H1 (cell line): ENCODE data around the gene AZI2. TPM values are rescaled to one million over a fixed set of nuclear protein-coding genes. Genes with fewer than 3 reads are reported as not detected.

Source experiments
- ASH2L ChIP-seq: fragments of 200-600, 300-600 bp; sonication (generic); IDR thresholded peaks from one replicate; pipeline ENCODE4 v1.7.1; 2017; ENCODE audit warnings: low read length
- PHF8 ChIP-seq: fragments of 200-600 bp; sonication (generic); conservative IDR thresholded peaks from 2 replicates; pipeline ENCODE4 v1.7.1; 2012; ENCODE audit warnings: low read depth, mild to moderate bottlenecking, inconsistent platforms, low read length, moderate library complexity
- polyA plus RNA-seq, 7 experiments: library from polyadenylated mRNA; depleted of rRNA in 3 of 7; stranded (reverse) in 5 of 7; unstranded in 2 of 7; fragments of >200 nt in 5 of 7; fragments of 200-250 nt in 2 of 7; gene quantifications; 1 replicate in 5 of 7; 2 replicates in 1 of 7; 4 replicates in 1 of 7; pipeline versions ENCODE4 v1.2.1 to v1.2.3, GENCODE V29; 2011 to 2013; ENCODE audit warnings: missing spikeins in 2 of 7, mixed read lengths in 2 of 7
- total RNA-seq: library from RNA; stranded (reverse); fragmentation: NEBNext Ultra II Directional; extraction: Animal tissue kit (Norgen Biotek cat#: 25700); gene quantifications from 2 replicates; pipeline ENCODE4 v1.2.1, GENCODE V29; 2021

The AZI2 gene
- total and polyA plus RNA-seq, 2 of the 8 experiments (the other 6 are each of a cell fraction or from before 2014, with no cell fraction given): 17.4 to 39.2 TPM

DNA sequence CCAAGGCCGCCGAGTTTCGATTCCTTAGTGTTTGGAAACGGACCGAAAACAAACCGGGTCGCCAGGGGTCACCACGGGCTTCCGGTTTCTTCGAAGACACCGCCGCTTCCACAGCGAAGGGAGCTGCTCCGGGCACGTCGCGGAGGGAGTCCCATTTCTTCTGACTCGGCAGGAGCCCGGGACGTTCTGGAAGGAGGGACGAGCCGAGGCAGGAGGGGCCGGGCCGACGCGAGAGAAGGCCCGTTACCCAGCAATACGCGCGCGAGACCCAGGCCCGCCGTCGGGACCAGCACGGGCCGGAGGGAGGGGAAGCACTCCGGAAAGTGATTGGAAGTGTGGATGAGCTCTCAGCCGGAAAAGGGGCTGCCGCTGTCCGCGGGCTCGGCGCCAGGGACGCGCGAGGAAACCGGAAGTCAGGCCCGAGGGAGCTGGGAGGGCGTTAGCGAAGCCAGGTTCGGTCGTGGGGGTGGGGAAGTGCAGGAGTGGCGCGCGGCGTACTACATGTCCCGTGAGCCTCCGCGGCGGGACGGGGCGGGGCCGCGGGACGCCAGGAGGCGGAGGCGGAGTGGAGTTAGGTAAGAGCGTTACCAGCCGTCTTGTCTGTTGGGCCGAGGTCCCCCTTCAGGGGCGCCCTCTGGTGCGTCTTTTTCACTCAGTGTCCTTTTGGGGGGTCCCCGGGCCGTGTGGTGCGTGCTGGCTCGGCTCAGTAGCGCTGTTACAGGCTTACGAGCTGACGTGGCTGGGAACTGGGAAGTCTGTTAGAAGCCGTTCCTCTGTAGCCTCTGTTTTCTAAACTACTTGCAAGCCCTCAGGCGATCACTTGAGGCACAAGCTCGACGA is at the start of gene AZI2, which contains the start of gene ZCWPW2 (continued):
- TF ChIP-seq PHF8 (peak; percentile 66), ASH2L (peak; percentile 99)
